ENCODE data around the gene FOXN3. TPM values are rescaled to one million over a fixed set of nuclear protein-coding genes. Genes with fewer than 3 reads are reported as not detected.

FOXN3 gene
- total and polyA plus RNA-seq, 10 donors, result 9.2 to 121 (median 98.3) TPM

DNA sequence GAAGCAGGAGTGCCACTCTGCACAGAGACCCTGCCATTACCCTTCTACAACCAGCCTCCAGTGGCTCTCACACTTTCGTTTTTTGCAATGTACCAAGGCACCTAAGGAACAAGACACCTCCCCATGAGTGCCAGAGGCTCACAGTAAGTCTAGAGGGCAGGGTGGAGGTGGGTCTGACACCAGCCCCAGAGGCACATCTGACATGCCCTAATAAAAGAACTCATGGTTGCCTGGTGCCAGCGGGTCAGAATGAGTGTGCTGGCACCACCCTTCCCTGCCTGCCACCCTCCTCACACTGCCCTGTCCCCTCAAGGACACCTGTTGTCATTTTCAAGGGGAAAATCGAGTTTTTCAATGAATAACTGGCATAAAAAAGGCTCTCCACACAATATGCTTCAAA lies 161.2 kb downstream of the FOXN3 start:
- no peak overlapping the region for H3K4me3 ChIP-seq
- H3K36me3 ChIP-seq, result peaks cover 0 to 29% (median 0%) of the 10 kb centered on the region in 6 donors
- H3K27me3 ChIP-seq (replicated peaks in 1 of 7), result no peaks in the 10 kb centered on the region
- peaks cover 0 to 9% (median 0%) of the 10 kb centered on the region in 6 donors for H3K4me1 ChIP-seq
- TF ChIP-seq, protein P1, sequence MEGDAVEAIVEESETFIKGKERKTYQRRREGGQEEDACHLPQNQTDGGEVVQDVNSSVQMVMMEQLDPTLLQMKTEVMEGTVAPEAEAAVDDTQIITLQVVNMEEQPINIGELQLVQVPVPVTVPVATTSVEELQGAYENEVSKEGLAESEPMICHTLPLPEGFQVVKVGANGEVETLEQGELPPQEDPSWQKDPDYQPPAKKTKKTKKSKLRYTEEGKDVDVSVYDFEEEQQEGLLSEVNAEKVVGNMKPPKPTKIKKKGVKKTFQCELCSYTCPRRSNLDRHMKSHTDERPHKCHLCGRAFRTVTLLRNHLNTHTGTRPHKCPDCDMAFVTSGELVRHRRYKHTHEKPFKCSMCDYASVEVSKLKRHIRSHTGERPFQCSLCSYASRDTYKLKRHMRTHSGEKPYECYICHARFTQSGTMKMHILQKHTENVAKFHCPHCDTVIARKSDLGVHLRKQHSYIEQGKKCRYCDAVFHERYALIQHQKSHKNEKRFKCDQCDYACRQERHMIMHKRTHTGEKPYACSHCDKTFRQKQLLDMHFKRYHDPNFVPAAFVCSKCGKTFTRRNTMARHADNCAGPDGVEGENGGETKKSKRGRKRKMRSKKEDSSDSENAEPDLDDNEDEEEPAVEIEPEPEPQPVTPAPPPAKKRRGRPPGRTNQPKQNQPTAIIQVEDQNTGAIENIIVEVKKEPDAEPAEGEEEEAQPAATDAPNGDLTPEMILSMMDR (IDR thresholded peaks at IDR 0.05 in 8 of 11, conservative IDR thresholded peaks at IDR 0.05 in 3 of 11), result no peak
- no peak for TF ChIP-seq POLR2A (IDR thresholded peaks at IDR 0.05)
- TF ChIP-seq POLR2AphosphoS5 (IDR thresholded peaks at IDR 0.05), result no peak
- no peak overlapping the region for H3K27ac ChIP-seq
- no peaks in the 10 kb centered on the region for H3K9me3 ChIP-seq
- DNase-seq, result no peak
- intact Hi-C loops (cut with DNase I; ENCODE audit: low total_unique reads), result no loop called here
- 59 to 93% (median 87%) methylated on average over 2 to 3 of the region's 3 CpGs for WGBS, 5 donors

DNA sequence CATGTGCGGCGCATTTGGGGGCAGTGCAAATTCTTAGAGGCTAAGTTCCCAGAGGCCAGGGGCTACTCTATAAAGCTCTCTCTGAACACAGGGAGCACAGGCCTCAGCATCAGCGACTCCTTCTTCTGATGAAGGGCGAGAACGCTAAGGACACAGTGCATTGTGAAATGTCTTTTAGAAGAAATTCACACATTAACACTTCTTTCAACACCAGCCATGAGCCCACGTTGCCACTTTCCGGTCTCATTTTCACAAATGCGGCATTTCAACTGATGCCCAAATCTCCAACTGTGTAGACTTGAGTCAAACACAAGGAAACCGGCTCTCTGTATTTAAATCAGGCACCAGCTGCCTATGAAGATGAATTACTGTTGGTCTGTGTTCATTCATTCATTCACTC lies 162.0 kb downstream of the FOXN3 start:
- Histone ChIP-seq H3K27me3 (replicated peaks in 1 of 7) (no peaks in the 10 kb centered on the region), H3K9me3 (no peaks in the 10 kb centered on the region), H3K27ac (no peak overlapping the region), H3K4me1 (peaks cover 0 to 9% (median 0%) of the 10 kb centered on the region in 6 donors), H3K36me3 (peaks cover 0 to 29% (median 0%) of the 10 kb centered on the region in 6 donors), H3K4me3 (no peak overlapping the region)
- no peak for TF ChIP-seq POLR2A (IDR thresholded peaks at IDR 0.05)
- TF ChIP-seq, protein P1 (IDR thresholded peaks at IDR 0.05 in 8 of 11, conservative IDR thresholded peaks at IDR 0.05 in 3 of 11), result no peak
- TF ChIP-seq POLR2AphosphoS5 (IDR thresholded peaks at IDR 0.05), result no peak
- DNase-seq, result no peak
- intact Hi-C loops (cut with DNase I; ENCODE audit: low total_unique reads), result no loop called here
- 91 to 96% (median 95%) methylated on average over 9 of the region's 9 CpGs for WGBS, 5 donors

- no peak for DNase-seq
- 92 to 94% (median 93%) methylated on average over 12 of the region's 12 CpGs for WGBS, 5 donors
These were observed 162.7 kb downstream of the FOXN3 start for GRCh38 chr14:89254166-89254909.

More at GRCh38 chr14:89254166-89254909, 162.7 kb downstream of the FOXN3 start:
- TF ChIP-seq, protein P1 (IDR thresholded peaks at IDR 0.05 in 8 of 11, conservative IDR thresholded peaks at IDR 0.05 in 3 of 11), result no peak
- TF ChIP-seq POLR2A (IDR thresholded peaks at IDR 0.05) (no peak), POLR2AphosphoS5 (IDR thresholded peaks at IDR 0.05) (no peak)
- H3K27ac ChIP-seq, result no peak overlapping the region
- peaks cover 0 to 9% (median 0%) of the 10 kb centered on the region in 6 donors for H3K4me1 ChIP-seq
- H3K27me3 ChIP-seq (replicated peaks in 1 of 7), result no peaks in the 10 kb centered on the region
- peaks cover 0 to 35% (median 0%) of the 10 kb centered on the region in 6 donors for H3K36me3 ChIP-seq
- intact Hi-C loops (cut with DNase I; ENCODE audit: low total_unique reads), result no loop called here
- no peaks in the 10 kb centered on the region for H3K9me3 ChIP-seq
- no peak overlapping the region for H3K4me3 ChIP-seq
